ENCODE measurements around the gene LACC1. TPM values are rescaled to one million over a fixed set of nuclear protein-coding genes. Genes with fewer than 3 reads are reported as not detected.
A peak's percentile ranks its signal among the peaks of the same experiment; 100 is the strongest.

The LACC1 gene
- total RNA-seq, 1 donor from 2014 or later = 10.3 TPM

DNA sequence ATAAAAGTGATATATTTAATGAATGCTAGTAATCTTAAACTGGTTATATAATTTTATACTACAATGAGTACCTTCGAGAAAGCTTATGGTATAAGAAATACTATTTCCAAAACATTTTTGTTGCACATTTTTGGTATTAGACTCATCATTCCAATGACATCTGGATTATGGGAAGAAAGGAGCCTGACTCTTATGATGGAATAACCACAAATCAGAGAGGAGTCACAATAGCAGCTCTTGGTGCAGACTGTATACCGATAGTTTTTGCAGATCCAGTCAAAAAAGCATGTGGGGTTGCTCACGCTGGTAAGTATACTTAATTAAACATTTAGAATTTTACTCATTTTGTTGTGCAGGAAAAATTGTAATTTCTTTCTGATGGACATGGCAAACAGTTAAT, 3.9 kb downstream of the LACC1 start:
- Histone ChIP-seq H3K36me3 (no peaks in the 10 kb centered on the region), H3K27ac (no peak overlapping the region), H3K4me3 (no peak overlapping the region), H3K9me3 (no peaks in the 10 kb centered on the region), H3K27me3 (no peaks in the 10 kb centered on the region), H3K4me1 (peaks cover 7% of the 10 kb centered on the region)
- intact Hi-C loops (cut with DNase I) = no loop called here
- TF ChIP-seq, protein P1, sequence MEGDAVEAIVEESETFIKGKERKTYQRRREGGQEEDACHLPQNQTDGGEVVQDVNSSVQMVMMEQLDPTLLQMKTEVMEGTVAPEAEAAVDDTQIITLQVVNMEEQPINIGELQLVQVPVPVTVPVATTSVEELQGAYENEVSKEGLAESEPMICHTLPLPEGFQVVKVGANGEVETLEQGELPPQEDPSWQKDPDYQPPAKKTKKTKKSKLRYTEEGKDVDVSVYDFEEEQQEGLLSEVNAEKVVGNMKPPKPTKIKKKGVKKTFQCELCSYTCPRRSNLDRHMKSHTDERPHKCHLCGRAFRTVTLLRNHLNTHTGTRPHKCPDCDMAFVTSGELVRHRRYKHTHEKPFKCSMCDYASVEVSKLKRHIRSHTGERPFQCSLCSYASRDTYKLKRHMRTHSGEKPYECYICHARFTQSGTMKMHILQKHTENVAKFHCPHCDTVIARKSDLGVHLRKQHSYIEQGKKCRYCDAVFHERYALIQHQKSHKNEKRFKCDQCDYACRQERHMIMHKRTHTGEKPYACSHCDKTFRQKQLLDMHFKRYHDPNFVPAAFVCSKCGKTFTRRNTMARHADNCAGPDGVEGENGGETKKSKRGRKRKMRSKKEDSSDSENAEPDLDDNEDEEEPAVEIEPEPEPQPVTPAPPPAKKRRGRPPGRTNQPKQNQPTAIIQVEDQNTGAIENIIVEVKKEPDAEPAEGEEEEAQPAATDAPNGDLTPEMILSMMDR (IDR thresholded peaks at IDR 0.05) = no peak
- no peak for ATAC-seq
- DNase-seq = no peak

DNA sequence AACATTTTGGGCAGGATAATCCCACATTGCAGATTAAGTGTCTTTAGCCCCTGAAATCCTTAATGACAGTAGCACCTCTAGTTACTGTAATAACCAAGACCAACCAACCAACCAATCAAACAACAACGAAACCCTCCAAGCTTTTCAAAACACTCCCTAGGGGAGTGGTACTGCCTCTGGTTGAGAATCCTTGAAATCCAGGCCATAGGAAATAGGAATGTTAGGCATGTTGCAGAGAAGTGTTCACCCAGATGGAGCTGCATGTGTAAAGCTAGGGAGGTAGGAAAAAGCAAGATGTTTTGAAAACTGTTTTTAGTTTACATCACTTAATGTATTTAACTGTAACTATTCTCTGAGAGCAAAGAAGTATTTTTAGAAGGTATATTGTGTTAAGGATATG, 4.5 kb downstream of the LACC1 start:
- H3K27ac ChIP-seq = no peak overlapping the region
- DNase-seq (no peak), ATAC-seq (no peak)
- H3K9me3 ChIP-seq = no peaks in the 10 kb centered on the region
- no peaks in the 10 kb centered on the region for H3K36me3 ChIP-seq
- intact Hi-C loops (cut with DNase I) = no loop called here
- H3K27me3 ChIP-seq = no peaks in the 10 kb centered on the region
- TF ChIP-seq, protein P1 (IDR thresholded peaks at IDR 0.05) = no peak
- no peak overlapping the region for H3K4me3 ChIP-seq
- peaks cover 7% of the 10 kb centered on the region for H3K4me1 ChIP-seq

DNA sequence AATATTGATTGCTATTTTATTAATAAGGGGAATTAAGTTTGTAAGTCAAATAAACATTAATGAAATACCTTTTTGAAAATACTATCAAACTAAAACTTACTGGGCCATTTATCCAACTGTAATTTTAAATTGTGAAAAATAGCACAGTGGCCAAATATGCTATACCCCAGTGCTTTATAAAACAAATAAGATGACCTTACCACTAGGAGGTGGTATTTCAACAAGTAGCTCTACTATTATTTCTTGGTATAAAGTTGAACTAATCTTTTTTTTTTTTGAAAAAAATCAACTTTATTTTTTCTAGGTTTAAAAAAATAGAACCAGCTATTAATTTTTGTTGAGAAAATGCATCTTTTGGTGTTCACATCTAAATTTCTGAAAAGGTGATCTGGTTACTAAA, 14.7 kb downstream of the LACC1 start:
- no peak for ATAC-seq
- H3K27ac ChIP-seq = no peak overlapping the region
- peaks cover 16% of the 10 kb centered on the region for H3K36me3 ChIP-seq
- H3K4me3 ChIP-seq = no peak overlapping the region
- TF ChIP-seq, protein P1 (IDR thresholded peaks at IDR 0.05) = peak; percentile 19
- no peaks in the 10 kb centered on the region for H3K4me1 ChIP-seq
- H3K9me3 ChIP-seq = no peaks in the 10 kb centered on the region
- intact Hi-C loops (cut with DNase I) = no loop called here
- DNase-seq = no peak
- no peaks in the 10 kb centered on the region for H3K27me3 ChIP-seq

DNA sequence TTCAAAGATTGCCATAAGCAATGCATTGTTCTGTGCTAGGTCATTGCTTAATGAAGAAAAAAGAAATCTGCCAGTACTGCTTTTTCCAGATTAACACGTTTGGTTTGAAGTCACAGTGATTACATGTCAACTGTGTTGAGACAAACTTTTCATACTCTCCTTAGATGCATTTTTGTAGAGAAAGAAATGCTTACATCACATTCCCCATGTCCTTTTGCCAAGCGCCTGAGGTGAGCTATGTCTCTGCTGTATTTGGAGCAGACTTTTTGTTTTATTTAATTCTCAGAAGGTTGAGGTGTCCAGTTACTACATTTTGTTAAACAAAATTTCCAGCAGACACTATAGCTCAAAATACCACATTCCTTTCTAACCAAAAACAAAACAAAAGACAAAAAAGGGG, 16.2 kb downstream of the LACC1 start:
- no peaks in the 10 kb centered on the region for H3K4me1 ChIP-seq
- TF ChIP-seq, protein P1 (IDR thresholded peaks at IDR 0.05) = no peak
- intact Hi-C loops (cut with DNase I) = no loop called here
- ATAC-seq (no peak), DNase-seq (no peak)
- no peaks in the 10 kb centered on the region for H3K27me3 ChIP-seq
- H3K4me3 ChIP-seq = no peak overlapping the region
- no peak overlapping the region for H3K27ac ChIP-seq
- H3K9me3 ChIP-seq = no peaks in the 10 kb centered on the region
- H3K36me3 ChIP-seq = peaks cover 10% of the 10 kb centered on the region

DNA sequence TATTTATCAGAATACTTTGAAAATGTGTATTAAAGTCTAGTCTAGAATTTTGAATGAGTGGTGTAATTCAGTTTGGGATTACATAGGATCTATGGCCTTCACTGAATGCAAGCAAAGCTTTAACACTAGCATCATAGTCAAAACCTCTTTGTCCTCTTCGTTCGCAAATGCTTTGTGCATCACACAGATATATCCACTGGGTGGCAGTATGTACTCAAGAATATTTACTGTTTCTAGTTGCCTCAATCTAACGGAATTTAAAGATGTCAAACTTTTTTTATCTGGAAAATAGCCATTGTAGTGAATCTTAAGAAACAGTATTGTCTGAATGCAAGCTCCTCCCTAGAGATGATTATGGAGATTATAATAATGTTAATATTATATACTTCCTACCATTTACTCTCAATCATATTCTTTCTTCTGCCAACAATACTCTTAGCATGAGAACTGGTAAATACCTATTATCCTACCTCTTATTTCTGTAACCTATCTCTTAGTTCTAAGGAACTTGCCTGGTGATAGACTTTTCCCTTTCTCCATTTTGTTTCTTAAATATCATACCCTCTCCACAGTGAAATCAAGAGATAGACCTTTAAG, 25.8 kb downstream of the LACC1 start:
- H3K4me3 ChIP-seq = no peak overlapping the region
- TF ChIP-seq, protein P1 (IDR thresholded peaks at IDR 0.05) = peak; percentile 86
- H3K27me3 ChIP-seq = no peaks in the 10 kb centered on the region
- no peaks in the 10 kb centered on the region for H3K36me3 ChIP-seq
- H3K9me3 ChIP-seq = no peaks in the 10 kb centered on the region
- ATAC-seq (peak; percentile 89), DNase-seq (no peak)
- intact Hi-C loops (cut with DNase I) = loop anchor here (10.0 kb wide), 2 partner anchors 529 to 569 kb away; no protein-coding TSS in a partner anchor
- H3K27ac ChIP-seq = no peak overlapping the region
- no peaks in the 10 kb centered on the region for H3K4me1 ChIP-seq
